ENCODE measurements around the gene C1orf226. TPM values are rescaled to one million over a fixed set of nuclear protein-coding genes. Genes with fewer than 3 reads are reported as not detected.

The C1orf226 gene
- total and polyA plus RNA-seq, 2 experiments from 2014 or later: 2.7 to 12.5 TPM

DNA sequence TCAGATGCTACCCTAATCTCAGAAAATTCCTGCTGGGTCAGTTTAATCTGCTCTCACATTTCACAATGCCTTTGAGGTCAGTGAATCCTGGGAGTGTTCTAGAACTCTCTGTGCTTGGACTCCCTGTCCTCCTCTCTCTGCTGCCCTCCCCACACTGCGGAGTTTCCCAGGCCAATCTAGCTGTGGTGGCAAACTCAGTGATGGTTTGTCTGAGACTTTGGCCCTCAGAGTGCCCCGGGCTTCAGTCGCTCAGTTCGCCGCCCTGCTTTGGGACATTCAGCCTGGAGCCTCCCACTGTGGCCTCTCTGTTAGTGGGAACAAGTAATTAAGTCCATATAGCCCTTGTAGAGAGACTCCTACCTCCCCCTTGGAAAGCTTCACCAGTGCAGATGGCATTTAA is 7.1 kb downstream of the C1orf226 start:
- Histone ChIP-seq H3F3A (replicated peaks; ENCODE audit: low read depth) (no peaks in the 10 kb centered on the region), H4K20me1 (replicated peaks; ENCODE audit: insufficient read depth) (no peaks in the 10 kb centered on the region), H3K4me3 (no peak overlapping the region), H3K27me3 (ENCODE audit: insufficient read depth) (no peaks in the 10 kb centered on the region), H3K36me3 (ENCODE audit: insufficient read depth) (no peaks in the 10 kb centered on the region), H3K9me2 (ENCODE audit: insufficient read depth) (no peaks in the 10 kb centered on the region), H2AFZ (no peak overlapping the region), H3K4me1 (ENCODE audit: insufficient read depth) (peaks cover 4% of the 10 kb centered on the region; the same call in 1 of the 2 replicates), H3K27ac (ENCODE audit: low read depth) (no peak overlapping the region), H3K79me2 (replicated peaks; ENCODE audit: insufficient read depth) (no peaks in the 10 kb centered on the region), H3K4me2 (no peak overlapping the region)
- ATAC-seq (no peak), DNase-seq (ENCODE audit: low spot score) (no peak)
- no peaks in the 10 kb centered on the region for H3K9me3 Mint-ChIP-seq
- no peak for TF ChIP-seq EZH2 (IDR thresholded peaks at IDR 0.05; ENCODE audit: low read depth, unreplicated experiment)
- TF ChIP-seq EZH2phosphoT487 (IDR thresholded peaks at IDR 0.05; ENCODE audit: unreplicated experiment): no peak
- TF ChIP-seq CREB1 (CRISPR knock-in tag; IDR thresholded peaks at IDR 0.05; ENCODE audit: low read depth): no peak
- no peak for TF ChIP-seq NANOG (IDR thresholded peaks at IDR 0.05; ENCODE audit: borderline replicate concordance)
- TF ChIP-seq, protein P1, sequence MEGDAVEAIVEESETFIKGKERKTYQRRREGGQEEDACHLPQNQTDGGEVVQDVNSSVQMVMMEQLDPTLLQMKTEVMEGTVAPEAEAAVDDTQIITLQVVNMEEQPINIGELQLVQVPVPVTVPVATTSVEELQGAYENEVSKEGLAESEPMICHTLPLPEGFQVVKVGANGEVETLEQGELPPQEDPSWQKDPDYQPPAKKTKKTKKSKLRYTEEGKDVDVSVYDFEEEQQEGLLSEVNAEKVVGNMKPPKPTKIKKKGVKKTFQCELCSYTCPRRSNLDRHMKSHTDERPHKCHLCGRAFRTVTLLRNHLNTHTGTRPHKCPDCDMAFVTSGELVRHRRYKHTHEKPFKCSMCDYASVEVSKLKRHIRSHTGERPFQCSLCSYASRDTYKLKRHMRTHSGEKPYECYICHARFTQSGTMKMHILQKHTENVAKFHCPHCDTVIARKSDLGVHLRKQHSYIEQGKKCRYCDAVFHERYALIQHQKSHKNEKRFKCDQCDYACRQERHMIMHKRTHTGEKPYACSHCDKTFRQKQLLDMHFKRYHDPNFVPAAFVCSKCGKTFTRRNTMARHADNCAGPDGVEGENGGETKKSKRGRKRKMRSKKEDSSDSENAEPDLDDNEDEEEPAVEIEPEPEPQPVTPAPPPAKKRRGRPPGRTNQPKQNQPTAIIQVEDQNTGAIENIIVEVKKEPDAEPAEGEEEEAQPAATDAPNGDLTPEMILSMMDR (conservative IDR thresholded peaks at IDR 0.05; ENCODE audit: low read depth in 2 of 2): no peak
- TF ChIP-seq ZNF331 (CRISPR knock-in tag; IDR thresholded peaks at IDR 0.05; ENCODE audit: low read depth): no peak
- no peak for TF ChIP-seq ZNF114 (CRISPR knock-in tag; IDR thresholded peaks at IDR 0.05)
- TF ChIP-seq JUNB (IDR thresholded peaks at IDR 0.05; ENCODE audit: unreplicated experiment): no peak
- TF ChIP-seq, protein P2, sequence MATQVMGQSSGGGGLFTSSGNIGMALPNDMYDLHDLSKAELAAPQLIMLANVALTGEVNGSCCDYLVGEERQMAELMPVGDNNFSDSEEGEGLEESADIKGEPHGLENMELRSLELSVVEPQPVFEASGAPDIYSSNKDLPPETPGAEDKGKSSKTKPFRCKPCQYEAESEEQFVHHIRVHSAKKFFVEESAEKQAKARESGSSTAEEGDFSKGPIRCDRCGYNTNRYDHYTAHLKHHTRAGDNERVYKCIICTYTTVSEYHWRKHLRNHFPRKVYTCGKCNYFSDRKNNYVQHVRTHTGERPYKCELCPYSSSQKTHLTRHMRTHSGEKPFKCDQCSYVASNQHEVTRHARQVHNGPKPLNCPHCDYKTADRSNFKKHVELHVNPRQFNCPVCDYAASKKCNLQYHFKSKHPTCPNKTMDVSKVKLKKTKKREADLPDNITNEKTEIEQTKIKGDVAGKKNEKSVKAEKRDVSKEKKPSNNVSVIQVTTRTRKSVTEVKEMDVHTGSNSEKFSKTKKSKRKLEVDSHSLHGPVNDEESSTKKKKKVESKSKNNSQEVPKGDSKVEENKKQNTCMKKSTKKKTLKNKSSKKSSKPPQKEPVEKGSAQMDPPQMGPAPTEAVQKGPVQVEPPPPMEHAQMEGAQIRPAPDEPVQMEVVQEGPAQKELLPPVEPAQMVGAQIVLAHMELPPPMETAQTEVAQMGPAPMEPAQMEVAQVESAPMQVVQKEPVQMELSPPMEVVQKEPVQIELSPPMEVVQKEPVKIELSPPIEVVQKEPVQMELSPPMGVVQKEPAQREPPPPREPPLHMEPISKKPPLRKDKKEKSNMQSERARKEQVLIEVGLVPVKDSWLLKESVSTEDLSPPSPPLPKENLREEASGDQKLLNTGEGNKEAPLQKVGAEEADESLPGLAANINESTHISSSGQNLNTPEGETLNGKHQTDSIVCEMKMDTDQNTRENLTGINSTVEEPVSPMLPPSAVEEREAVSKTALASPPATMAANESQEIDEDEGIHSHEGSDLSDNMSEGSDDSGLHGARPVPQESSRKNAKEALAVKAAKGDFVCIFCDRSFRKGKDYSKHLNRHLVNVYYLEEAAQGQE (IDR thresholded peaks at IDR 0.05; ENCODE audit: unreplicated experiment): no peak
- no peak for TF ChIP-seq STAT1 (IDR thresholded peaks at IDR 0.05; ENCODE audit: unreplicated experiment)
- TF ChIP-seq, protein P3, sequence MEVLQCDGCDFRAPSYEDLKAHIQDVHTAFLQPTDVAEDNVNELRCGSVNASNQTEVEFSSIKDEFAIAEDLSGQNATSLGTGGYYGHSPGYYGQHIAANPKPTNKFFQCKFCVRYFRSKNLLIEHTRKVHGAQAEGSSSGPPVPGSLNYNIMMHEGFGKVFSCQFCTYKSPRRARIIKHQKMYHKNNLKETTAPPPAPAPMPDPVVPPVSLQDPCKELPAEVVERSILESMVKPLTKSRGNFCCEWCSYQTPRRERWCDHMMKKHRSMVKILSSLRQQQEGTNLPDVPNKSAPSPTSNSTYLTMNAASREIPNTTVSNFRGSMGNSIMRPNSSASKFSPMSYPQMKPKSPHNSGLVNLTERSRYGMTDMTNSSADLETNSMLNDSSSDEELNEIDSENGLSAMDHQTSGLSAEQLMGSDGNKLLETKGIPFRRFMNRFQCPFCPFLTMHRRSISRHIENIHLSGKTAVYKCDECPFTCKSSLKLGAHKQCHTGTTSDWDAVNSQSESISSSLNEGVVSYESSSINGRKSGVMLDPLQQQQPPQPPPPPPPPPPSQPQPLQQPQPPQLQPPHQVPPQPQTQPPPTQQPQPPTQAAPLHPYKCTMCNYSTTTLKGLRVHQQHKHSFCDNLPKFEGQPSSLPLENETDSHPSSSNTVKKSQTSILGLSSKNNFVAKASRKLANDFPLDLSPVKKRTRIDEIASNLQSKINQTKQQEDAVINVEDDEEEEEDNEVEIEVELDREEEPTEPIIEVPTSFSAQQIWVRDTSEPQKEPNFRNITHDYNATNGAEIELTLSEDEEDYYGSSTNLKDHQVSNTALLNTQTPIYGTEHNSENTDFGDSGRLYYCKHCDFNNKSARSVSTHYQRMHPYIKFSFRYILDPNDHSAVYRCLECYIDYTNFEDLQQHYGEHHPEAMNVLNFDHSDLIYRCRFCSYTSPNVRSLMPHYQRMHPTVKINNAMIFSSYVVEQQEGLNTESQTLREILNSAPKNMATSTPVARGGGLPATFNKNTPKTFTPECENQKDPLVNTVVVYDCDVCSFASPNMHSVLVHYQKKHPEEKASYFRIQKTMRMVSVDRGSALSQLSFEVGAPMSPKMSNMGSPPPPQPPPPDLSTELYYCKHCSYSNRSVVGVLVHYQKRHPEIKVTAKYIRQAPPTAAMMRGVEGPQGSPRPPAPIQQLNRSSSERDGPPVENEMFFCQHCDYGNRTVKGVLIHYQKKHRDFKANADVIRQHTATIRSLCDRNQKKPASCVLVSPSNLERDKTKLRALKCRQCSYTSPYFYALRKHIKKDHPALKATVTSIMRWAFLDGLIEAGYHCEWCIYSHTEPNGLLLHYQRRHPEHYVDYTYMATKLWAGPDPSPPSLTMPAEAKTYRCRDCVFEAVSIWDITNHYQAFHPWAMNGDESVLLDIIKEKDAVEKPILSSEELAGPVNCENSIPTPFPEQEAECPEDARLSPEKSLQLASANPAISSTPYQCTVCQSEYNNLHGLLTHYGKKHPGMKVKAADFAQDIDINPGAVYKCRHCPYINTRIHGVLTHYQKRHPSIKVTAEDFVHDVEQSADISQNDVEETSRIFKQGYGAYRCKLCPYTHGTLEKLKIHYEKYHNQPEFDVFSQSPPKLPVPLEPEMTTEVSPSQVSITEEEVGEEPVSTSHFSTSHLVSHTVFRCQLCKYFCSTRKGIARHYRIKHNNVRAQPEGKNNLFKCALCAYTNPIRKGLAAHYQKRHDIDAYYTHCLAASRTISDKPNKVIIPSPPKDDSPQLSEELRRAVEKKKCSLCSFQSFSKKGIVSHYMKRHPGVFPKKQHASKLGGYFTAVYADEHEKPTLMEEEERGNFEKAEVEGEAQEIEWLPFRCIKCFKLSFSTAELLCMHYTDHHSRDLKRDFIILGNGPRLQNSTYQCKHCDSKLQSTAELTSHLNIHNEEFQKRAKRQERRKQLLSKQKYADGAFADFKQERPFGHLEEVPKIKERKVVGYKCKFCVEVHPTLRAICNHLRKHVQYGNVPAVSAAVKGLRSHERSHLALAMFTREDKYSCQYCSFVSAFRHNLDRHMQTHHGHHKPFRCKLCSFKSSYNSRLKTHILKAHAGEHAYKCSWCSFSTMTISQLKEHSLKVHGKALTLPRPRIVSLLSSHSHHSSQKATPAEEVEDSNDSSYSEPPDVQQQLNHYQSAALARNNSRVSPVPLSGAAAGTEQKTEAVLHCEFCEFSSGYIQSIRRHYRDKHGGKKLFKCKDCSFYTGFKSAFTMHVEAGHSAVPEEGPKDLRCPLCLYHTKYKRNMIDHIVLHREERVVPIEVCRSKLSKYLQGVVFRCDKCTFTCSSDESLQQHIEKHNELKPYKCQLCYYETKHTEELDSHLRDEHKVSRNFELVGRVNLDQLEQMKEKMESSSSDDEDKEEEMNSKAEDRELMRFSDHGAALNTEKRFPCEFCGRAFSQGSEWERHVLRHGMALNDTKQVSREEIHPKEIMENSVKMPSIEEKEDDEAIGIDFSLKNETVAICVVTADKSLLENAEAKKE (CRISPR knock-in tag; IDR thresholded peaks at IDR 0.05): no peak
- TF ChIP-seq POLR2AphosphoS5 (IDR thresholded peaks at IDR 0.05; ENCODE audit: low read depth): no peak
- TF ChIP-seq, protein P4, sequence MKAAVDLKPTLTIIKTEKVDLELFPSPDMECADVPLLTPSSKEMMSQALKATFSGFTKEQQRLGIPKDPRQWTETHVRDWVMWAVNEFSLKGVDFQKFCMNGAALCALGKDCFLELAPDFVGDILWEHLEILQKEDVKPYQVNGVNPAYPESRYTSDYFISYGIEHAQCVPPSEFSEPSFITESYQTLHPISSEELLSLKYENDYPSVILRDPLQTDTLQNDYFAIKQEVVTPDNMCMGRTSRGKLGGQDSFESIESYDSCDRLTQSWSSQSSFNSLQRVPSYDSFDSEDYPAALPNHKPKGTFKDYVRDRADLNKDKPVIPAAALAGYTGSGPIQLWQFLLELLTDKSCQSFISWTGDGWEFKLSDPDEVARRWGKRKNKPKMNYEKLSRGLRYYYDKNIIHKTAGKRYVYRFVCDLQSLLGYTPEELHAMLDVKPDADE (IDR thresholded peaks at IDR 0.05): no peak
- no peak overlapping the region for H3K27ac Mint-ChIP-seq
- peaks cover 18% of the 10 kb centered on the region for H3K27me3 Mint-ChIP-seq (ENCODE audit: insufficient read depth, low read depth, poor library complexity)
- peaks cover 16% of the 10 kb centered on the region for H3K36me3 Mint-ChIP-seq (ENCODE audit: low read depth)
- peaks cover 39% of the 10 kb centered on the region for H3K4me1 Mint-ChIP-seq
- H3K4me3 Mint-ChIP-seq: no peak overlapping the region
